Left ventricle myocardium inferior (tissue), 1 donor: ENCODE data around the gene RNU1-3. TPM values are rescaled to one million over a fixed set of nuclear protein-coding genes. Genes with fewer than 3 reads are reported as not detected.
"Not testable (repeated sequence)": the region's sequence is repeated elsewhere in the genome, so short reads cannot be mapped to it uniquely, and the experiment has no call there.

Source experiments
- DNase-seq: peaks from one replicate; pipeline ENCODE4 v3.0.0-alpha.2; 2020
- H3K27ac ChIP-seq: fragments of 200-600 bp; replicated peaks from 2 replicates; pipeline ENCODE4 v1.8.0; 2021
- H3K27me3 ChIP-seq: fragments of 200-600 bp; 2 replicates; pipeline ENCODE4 v1.8.0; 2021; ENCODE audit warnings: low read depth
- H3K36me3 ChIP-seq: fragments of 200-600 bp; 2 replicates; pipeline ENCODE4 v1.8.0; 2021
- H3K4me1 ChIP-seq: fragments of 200-600 bp; 2 replicates; pipeline ENCODE4 v1.8.0; 2021
- H3K4me3 ChIP-seq: fragments of 200-600 bp; 2 replicates; pipeline ENCODE4 v1.8.0; 2021; ENCODE audit warnings: mild to moderate bottlenecking, moderate library complexity
- H3K9me3 ChIP-seq: fragments of 200-600 bp; replicated peaks from 2 replicates; pipeline ENCODE4 v1.8.0; 2021
- CTCF ChIP-seq: fragments of 200-600 bp; IDR thresholded peaks from 2 replicates; pipeline ENCODE4 v1.8.0; 2021; ENCODE audit warnings: antibody characterized with exemption, mild to moderate bottlenecking, borderline replicate concordance
- intact Hi-C: fragments of 100-400 bp; cut with micrococcal nuclease; formaldehyde crosslinking; loops from one replicate; pipeline ENCODE4 v1.11.0; 2022
- long read RNA-seq: library from polyadenylated mRNA; unstranded; transcript quantifications from one replicate; pipeline ENCODE4 v2.0.0, GENCODE V29; 2021
- total RNA-seq: library from RNA; stranded (reverse); fragmentation: NEBNext Ultra II Directional; extraction: Animal tissue kit (Norgen Biotek cat#: 25700); gene quantifications from one replicate; pipeline ENCODE4 v1.2.1, GENCODE V29; 2021
- donor health status: DM: no; HTN: yes; CAD: no; lungs with severe emphysema.

Gene RNU1-3
- 6,072 TPM for total RNA-seq
- long read RNA-seq: 0 reads

GRCh38 chr1:16666502-16667413 is at the start of gene RNU1-3:
Gene RNU1-3 (minus strand): TSS chr1:16666948.
- H3K4me3 ChIP-seq, H3K9me3 ChIP-seq, H3K36me3 ChIP-seq, H3K27ac ChIP-seq, intact Hi-C loops, DNase-seq, H3K27me3 ChIP-seq, H3K4me1 ChIP-seq: not testable (repeated sequence)

GRCh38 chr1:16713480-16713879 is 46.7 kb upstream of the RNU1-3 start:
- H3K9me3 ChIP-seq, DNase-seq, H3K4me3 ChIP-seq, H3K4me1 ChIP-seq, H3K27ac ChIP-seq, intact Hi-C loops, H3K36me3 ChIP-seq: not testable (repeated sequence)
- peaks cover 26% of the 10 kb centered on the region for H3K27me3 ChIP-seq

DNA sequence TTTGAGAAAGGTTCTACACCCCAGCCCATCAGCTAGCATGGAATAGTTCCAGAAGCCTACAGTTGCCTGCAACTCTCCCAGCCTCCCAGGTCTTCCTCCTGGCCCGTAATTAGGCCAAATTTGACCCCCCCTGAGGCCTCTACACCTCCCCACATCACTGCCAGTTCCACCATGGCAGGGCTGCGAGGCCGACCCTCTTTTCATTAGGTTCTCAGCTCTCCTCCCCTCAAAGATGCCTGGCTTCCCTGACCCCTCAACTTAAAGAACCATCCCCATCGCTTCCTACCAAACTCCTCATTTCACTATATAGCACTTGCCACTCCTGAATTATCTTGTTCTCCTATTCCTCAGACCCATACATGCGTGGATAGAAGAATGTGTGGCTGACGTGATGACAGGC is 46.2 kb upstream of the RNU1-3 start:
- H3K4me1 ChIP-seq, H3K27ac ChIP-seq, H3K36me3 ChIP-seq, H3K4me3 ChIP-seq, intact Hi-C loops, DNase-seq, H3K9me3 ChIP-seq: not testable (repeated sequence)
- H3K27me3 ChIP-seq: peaks cover 24% of the 10 kb centered on the region

GRCh38 chr1:16712582-16712981 is 45.8 kb upstream of the RNU1-3 start:
- intact Hi-C loops, H3K9me3 ChIP-seq, H3K4me1 ChIP-seq, H3K27ac ChIP-seq, H3K4me3 ChIP-seq, DNase-seq, H3K36me3 ChIP-seq: not testable (repeated sequence)
- H3K27me3 ChIP-seq: peaks cover 27% of the 10 kb centered on the region

DNA sequence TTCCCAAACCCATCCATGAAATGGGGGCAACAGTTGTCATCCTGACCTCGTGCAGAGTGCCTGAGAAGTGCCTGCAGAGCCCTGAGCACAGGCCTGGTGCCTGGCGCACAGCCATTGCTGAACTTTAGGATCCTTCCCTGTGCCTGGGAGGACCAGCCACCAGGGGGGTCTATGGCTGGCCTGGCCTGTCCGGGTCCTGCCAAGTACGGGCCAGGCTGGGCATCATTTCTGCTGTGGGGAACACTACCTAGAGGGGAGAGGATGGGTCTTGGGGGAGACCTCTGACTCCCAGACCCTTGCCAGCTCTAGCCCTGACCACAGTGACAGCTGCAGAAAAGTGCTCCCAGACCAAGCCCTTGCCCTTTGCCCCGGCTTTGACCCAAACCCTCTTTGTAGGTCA is 45.4 kb upstream of the RNU1-3 start:
- H3K4me1 ChIP-seq, H3K27ac ChIP-seq, DNase-seq, H3K9me3 ChIP-seq, H3K4me3 ChIP-seq, H3K36me3 ChIP-seq, intact Hi-C loops: not testable (repeated sequence)
- peaks cover 26% of the 10 kb centered on the region for H3K27me3 ChIP-seq

GRCh38 chr1:16710618-16711017 is 43.9 kb upstream of the RNU1-3 start:
- H3K9me3 ChIP-seq, H3K36me3 ChIP-seq, H3K27ac ChIP-seq, DNase-seq, H3K4me3 ChIP-seq, H3K4me1 ChIP-seq, intact Hi-C loops: not testable (repeated sequence)
- H3K27me3 ChIP-seq: peaks cover 12% of the 10 kb centered on the region

- H3K4me1 ChIP-seq, intact Hi-C loops, H3K27ac ChIP-seq, H3K9me3 ChIP-seq, H3K36me3 ChIP-seq, DNase-seq, H3K4me3 ChIP-seq: not testable (repeated sequence)
- peaks cover 11% of the 10 kb centered on the region for H3K27me3 ChIP-seq
These were observed 42.9 kb upstream of the RNU1-3 start for GRCh38 chr1:16709659-16710087.

GRCh38 chr1:16708704-16709103 is 42.0 kb upstream of the RNU1-3 start:
- H3K27ac ChIP-seq, H3K4me1 ChIP-seq, DNase-seq, H3K36me3 ChIP-seq, H3K4me3 ChIP-seq, H3K9me3 ChIP-seq, intact Hi-C loops: not testable (repeated sequence)
- peaks cover 11% of the 10 kb centered on the region for H3K27me3 ChIP-seq

- H3K27ac ChIP-seq, DNase-seq, H3K36me3 ChIP-seq, H3K4me1 ChIP-seq, H3K9me3 ChIP-seq, intact Hi-C loops: not testable (repeated sequence)
- peak overlapping the region; percentile 23 for H3K4me3 ChIP-seq
- peak; percentile 26 for TF ChIP-seq CTCF
- H3K27me3 ChIP-seq: peaks cover 14% of the 10 kb centered on the region
These were observed 40.7 kb upstream of the RNU1-3 start for GRCh38 chr1:16707130-16708093.

DNA sequence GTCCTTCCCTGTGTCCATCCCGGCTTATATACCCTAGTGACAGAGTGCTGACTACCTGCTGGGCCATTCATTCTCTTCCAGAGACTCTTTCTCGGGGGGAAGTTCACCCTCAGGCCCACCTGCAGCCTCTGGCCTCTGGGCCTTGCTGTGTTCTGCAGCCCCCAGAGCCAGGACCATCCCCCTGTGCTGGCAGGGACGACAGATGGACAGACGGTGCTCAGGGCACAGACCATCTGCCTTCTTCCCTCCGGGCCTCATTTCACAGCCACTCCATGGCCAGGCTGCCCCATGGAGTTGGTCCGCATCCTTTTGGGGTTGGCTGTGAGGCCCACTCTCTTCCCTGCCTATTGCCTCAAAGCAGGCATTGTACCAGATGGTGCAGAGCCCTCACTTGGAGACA is 39.6 kb upstream of the RNU1-3 start:
- intact Hi-C loops: not testable (repeated sequence)

DNA sequence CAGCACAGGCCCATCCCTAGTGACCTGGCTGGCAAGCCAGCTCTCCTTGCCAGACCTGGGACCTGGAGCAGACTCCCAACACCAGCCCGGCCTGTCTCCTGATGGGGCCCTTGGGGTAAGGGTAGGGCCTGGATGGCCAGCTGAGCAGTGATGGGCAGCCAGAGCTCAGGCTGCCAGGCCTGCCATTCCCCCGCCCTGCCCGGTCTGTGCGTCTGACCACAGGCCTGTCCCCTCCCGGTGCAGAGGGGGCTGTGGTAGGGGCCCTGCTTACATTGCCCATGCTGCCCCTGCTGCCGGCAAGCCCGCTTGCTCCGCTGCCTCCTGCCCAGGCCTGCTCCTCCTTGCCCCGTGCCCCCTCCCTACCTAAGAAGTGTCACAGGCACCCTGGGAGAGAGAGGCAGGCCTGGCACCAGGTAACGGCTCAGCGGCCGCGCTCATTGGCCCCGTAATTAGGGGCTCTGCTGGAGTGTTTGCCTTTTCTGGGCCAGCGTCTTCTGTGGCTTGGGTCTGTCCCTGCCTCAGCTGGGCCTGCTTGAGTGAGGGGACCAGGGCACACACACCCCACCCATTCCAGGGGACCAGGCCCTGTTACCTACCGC is 37.9 kb upstream of the RNU1-3 start:
- H3K4me3 ChIP-seq, DNase-seq, intact Hi-C loops, H3K4me1 ChIP-seq, H3K27ac ChIP-seq, H3K36me3 ChIP-seq, H3K9me3 ChIP-seq: not testable (repeated sequence)
- peaks cover 14% of the 10 kb centered on the region for H3K27me3 ChIP-seq

More for the DNA sequence above, 39.6 kb upstream of the RNU1-3 start:
- H3K4me1 ChIP-seq, H3K4me3 ChIP-seq, H3K36me3 ChIP-seq, DNase-seq, H3K27ac ChIP-seq, H3K9me3 ChIP-seq: not testable (repeated sequence)
- peaks cover 14% of the 10 kb centered on the region for H3K27me3 ChIP-seq

- H3K4me1 ChIP-seq, H3K4me3 ChIP-seq, intact Hi-C loops, H3K9me3 ChIP-seq, DNase-seq, H3K36me3 ChIP-seq, H3K27ac ChIP-seq: not testable (repeated sequence)
- peaks cover 19% of the 10 kb centered on the region for H3K27me3 ChIP-seq
These were observed 37.3 kb upstream of the RNU1-3 start for GRCh38 chr1:16704076-16704475.
